HG03520 (cell line): ENCODE data around the gene KCNK3.
A peak's percentile ranks its signal among the peaks of the same experiment; 100 is the strongest.
"Not testable (repeated sequence)": the region's sequence is repeated elsewhere in the genome, so short reads cannot be mapped to it uniquely, and the experiment has no call there.

Experiments used
- ATAC-seq: cut with Tn5 transposase; IDR thresholded peaks from one replicate; pipeline ENCODE4 v1.9.1; 2021; ENCODE audit warnings: mild to moderate bottlenecking, moderate library complexity; ENCODE audit not compliant: unreplicated experiment

Gene KCNK3

DNA sequence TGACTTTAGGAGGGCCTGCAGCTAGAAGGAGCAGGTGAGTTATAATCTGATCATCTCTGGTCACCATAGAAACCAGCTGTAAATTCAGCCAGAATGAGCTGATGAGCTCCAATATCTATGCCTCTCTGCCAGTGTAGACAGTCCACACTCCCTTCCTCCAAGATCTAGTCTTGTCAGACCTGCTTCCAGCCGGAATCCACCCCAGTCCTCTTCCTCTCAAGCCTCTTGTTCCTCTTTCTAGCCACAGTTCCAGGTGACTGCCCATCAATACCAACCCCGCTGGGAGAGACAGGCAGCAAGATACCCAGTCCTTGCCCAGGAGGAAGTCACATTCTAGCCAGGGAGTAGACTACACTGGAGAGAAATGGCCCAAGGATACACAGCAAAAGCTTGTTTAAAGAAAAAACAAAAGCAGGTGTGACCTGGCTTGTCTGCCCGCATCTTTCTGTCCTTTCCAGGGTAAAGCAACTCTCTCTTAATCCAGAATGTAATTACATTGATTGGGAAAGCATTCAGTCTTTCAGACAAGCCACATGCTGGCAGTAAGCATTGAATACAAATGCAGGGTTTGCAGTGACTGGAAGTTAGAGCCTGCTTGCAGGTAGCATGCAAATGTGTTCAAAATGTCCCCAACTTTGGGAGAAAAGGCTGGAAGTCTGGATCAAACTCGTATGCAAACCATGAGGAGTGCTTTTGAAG is 62.6 kb downstream of the KCNK3 start:
- ATAC-seq, result no peak

GRCh38 chr2:26756337-26756736 is 63.8 kb downstream of the KCNK3 start:
- ATAC-seq, result no peak

- ATAC-seq, result no peak
Measured at GRCh38 chr2:26757873-26758789, 65.6 kb downstream of the KCNK3 start.

- no peak for ATAC-seq
Measured at GRCh38 chr2:26758790-26759321, 66.3 kb downstream of the KCNK3 start.

DNA sequence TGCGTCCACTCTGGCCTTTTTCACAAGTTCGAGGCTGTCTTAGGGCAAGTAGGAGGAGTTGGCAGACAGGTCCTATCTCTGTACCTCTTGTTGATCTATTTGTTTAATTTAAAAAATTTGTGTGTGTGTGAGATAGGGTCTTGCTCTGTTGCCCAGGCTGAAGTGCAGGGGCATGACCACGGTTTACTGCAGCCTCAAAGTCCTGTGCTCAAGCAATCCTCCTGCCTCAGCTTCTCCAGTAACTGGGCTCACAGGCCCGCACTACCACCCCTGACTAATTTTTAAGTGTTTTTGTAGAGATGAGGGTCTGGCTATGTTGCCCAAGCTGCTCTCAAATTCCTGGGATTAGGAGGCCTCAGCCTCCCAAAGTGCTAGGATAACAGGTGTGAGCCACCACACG is 67.3 kb downstream of the KCNK3 start:
- no peak for ATAC-seq

GRCh38 chr2:26760991-26761390 is 68.5 kb downstream of the KCNK3 start:
- ATAC-seq, result not testable (repeated sequence)

DNA sequence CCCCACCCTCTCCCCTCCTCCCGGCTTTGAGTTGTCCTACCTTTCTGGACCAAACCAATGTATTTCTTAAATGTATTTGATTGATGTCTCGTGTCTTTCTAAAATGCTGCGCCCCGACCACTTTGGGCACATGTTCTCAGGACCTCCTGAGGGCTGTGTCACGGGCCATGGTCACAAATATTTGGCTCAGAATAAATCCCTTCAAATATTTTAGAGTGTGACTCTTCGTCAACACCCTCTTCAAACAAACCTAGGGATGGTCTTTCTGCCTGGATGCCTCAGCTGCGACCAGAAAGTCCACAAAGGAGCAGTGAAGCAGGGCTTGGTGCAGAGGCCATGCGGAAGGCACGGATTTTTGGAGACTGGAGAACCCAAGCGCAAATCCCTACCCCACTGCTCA is 70.5 kb downstream of the KCNK3 start:
- ATAC-seq, result no peak

DNA sequence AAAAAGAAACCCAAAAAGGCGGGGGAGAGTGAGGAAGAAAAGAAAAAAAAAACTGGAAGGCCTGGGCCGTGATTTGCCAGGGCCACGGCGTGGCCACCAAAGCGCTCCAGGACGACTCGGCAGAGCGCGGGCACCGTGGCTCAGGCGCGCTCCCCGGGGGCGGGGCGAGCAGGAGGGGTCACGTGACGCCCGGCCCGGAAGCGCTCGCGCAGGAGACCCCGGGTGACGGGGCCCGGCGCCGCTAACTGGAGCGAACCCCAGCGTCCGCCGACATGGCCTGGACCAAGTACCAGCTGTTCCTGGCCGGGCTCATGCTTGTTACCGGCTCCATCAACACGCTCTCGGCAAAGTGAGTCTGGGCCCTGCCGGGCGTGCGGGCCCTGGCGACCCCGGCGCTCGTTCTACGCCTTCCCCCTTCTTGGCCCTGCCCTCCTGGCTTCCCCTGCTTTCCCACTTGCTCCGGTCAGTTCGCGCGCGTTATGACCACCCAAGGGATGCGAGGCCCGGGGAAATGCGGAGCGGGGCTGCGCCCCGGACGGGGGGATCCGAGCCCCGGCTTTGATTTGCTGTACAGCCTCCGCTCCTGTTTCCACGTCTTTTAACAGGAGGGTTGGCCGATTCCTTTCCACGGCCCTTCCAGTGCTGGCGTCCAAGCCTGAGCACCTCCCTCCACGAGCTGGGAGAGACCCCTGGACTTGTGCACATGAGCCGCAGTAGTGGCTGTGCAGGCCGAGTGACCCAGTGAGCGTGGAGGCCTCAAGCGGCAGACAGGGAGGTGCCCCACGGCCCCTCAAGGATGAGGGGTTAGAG is 71.8 kb downstream of the KCNK3 start, which contains the start of gene SLC35F6:
SLC35F6 (plus strand) TSS at position 207 of the 810 bp plus-strand sequence; CDS start at position 273, 66 bp downstream.
- peak; percentile 76 for ATAC-seq

DNA sequence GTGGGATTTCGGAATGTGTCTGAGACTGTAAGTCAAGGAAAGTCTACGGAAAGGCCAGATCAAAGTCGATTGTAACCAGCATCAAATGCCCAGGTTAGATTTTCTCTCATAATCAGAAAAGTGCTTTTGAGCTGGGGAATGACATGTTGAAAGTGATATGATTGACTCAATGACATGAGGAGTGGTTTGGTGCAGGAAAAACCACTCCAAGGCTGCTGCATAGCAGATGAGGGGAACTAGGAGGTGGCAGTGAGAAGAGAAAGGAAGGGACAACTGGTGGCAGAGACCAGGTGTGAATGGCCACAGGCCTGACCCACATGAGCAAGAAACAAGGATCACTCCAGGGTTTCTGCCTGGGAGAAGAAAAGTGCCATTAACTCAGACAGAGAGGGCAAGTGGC is 72.4 kb downstream of the KCNK3 start:
- no peak for ATAC-seq

- ATAC-seq, result no peak
Measured at GRCh38 chr2:26765475-26766200, 73.1 kb downstream of the KCNK3 start.

DNA sequence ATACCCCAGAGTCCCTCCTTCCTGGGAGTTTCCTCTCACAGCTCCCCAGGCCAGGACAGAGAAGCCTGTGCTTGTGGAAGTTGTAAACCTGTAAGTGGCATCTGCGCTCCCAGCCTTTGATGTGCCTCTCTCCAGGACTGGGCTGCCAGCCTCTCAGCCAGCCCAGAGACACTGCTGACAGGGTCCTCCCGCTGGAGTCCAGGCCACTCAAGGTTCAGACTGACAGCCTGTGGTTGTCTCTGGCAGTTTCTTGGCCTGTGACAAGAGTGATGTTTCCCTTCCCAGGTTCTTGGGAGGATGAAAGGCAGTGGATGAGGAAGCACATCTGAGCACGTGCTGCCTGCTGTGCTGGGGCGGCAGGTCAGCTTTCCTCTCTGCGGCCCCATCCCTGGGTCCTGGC is 74.6 kb downstream of the KCNK3 start:
- no peak for ATAC-seq

- ATAC-seq, result no peak
Measured at GRCh38 chr2:26767894-26768487, 75.5 kb downstream of the KCNK3 start.

GRCh38 chr2:26768759-26769088 is 76.2 kb downstream of the KCNK3 start:
- ATAC-seq, result no peak

- ATAC-seq, result no peak
Measured at GRCh38 chr2:26769089-26769761, 76.7 kb downstream of the KCNK3 start.

DNA sequence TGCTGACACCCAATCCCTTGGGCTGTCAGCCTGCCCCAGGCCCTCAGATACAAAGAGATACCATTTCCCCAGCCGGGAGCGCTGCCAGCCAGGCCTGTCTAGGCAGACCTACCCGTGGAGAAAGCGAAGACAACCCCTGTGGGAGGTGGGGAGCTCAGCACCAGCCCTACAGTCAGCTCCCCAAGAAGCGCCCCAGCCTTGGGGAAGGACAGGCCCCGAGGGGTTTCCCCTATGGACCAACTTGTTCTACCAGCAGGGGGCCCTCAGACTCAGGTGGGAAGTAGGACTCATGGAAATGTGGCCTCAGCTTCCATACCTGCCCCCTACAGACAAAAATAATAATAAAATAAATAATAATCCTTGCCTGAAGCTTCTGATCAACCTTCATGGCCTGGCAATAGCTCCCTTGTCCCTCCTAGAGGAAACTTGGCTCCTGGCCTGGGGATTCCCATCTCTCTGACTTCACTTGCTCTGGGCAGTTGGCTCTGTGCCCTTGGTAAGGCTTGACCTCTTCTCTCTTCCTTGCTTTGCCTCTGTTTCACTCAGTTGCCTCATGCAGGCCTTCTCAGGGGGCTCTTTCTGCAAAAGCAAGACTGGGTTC is 78.6 kb downstream of the KCNK3 start:
- ATAC-seq, result no peak

DNA sequence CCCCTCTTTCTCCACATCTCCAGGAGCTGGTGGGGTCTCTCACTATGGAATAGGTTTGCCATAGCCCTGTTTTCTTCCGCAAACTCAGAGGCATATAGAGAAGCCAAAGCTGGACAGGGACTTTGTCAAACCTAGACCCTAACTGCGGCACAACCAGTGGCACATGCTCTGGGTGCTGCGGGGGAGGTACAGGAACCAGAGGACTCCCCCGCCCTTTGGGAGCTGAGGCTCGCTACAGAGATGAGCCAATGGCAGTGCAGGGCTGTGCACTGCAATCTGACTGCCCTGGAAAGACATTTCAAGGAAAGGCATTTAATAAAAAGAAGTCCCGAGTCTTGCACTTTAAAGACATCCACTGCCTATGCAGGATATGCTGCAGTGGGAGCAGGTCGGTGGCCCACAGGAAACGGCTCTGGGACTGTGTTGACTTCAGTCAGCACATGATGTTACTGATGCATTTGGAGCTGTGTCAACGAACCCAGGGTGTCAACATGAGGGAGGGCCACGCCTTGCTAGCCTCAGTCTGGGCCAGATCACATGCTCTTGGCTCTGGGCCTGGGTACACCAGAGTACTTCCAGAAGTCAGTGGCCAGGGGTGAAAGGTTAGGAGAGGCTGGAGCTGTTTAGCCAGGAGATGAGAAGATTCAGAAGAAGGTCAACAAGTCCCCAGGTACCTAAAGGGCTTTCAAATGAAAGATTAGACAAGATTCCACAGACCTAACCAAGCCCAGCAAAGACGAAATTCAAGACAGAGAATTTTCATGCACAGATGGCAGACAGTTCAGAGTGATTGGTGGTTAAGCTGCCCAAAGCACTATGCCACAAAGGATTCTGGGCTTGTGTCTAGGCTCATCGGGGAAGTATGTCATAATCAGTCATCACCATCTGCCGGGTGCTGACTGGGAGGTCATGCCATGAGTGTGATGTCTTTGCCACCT is 79.8 kb downstream of the KCNK3 start:
- no peak for ATAC-seq

GRCh38 chr2:26776195-26776800 is 83.8 kb downstream of the KCNK3 start:
- no peak for ATAC-seq

DNA sequence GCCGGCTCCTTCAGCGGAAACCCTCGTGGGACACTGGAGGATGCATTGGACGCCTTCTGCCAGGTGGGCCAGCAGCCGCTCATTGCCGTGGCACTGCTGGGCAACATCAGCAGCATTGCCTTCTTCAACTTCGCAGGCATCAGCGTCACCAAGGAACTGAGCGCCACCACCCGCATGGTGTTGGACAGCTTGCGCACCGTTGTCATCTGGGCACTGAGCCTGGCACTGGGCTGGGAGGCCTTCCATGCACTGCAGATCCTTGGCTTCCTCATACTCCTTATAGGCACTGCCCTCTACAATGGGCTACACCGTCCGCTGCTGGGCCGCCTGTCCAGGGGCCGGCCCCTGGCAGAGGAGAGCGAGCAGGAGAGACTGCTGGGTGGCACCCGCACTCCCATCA is 85.6 kb downstream of the KCNK3 start:
- ATAC-seq, result no peak
